ENCODE measurements around the gene AMZ1.
"Not testable (repeated sequence)": the region's sequence is repeated elsewhere in the genome, so short reads cannot be mapped to it uniquely, and the experiment has no call there.

GRCh38 chr7:2678454-2678853, 9.5 kb upstream of the AMZ1 start:
- not testable (repeated sequence) for TF ChIP-seq POLR2A (IDR thresholded peaks at IDR 0.05; ENCODE audit: low read depth)
- TF ChIP-seq, protein P1, sequence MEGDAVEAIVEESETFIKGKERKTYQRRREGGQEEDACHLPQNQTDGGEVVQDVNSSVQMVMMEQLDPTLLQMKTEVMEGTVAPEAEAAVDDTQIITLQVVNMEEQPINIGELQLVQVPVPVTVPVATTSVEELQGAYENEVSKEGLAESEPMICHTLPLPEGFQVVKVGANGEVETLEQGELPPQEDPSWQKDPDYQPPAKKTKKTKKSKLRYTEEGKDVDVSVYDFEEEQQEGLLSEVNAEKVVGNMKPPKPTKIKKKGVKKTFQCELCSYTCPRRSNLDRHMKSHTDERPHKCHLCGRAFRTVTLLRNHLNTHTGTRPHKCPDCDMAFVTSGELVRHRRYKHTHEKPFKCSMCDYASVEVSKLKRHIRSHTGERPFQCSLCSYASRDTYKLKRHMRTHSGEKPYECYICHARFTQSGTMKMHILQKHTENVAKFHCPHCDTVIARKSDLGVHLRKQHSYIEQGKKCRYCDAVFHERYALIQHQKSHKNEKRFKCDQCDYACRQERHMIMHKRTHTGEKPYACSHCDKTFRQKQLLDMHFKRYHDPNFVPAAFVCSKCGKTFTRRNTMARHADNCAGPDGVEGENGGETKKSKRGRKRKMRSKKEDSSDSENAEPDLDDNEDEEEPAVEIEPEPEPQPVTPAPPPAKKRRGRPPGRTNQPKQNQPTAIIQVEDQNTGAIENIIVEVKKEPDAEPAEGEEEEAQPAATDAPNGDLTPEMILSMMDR (IDR thresholded peaks at IDR 0.05) = not testable (repeated sequence)
